Fibroblast of lung (primary cell): ENCODE measurements around the gene SORBS1. TPM values are rescaled to one million over a fixed set of nuclear protein-coding genes. Genes with fewer than 3 reads are reported as not detected.

ENCODE experiments used
- DNase-seq, 2 donors: peaks; one replicate each; pipeline versions ENCODE4 v3.0.0 to v3.0.0-alpha.2; 2010; ENCODE audit warnings: low read depth in 2 of 2
- H2AFZ ChIP-seq: 2 replicates; pipeline ENCODE4 v1.5.1; 2012; ENCODE audit warnings: low read length, control low read depth, inconsistent platforms
- H3K27ac ChIP-seq: 2 replicates; pipeline ENCODE4 v1.5.1; 2011; ENCODE audit warnings: low read length, control low read depth; ENCODE audit not compliant: insufficient read depth
- H3K27me3 ChIP-seq: 2 replicates; pipeline ENCODE4 v1.5.1; 2011; ENCODE audit warnings: mild to moderate bottlenecking, low read length; ENCODE audit not compliant: control insufficient read depth, insufficient read depth
- H3K36me3 ChIP-seq: 2 replicates; pipeline ENCODE4 v1.5.1; 2011; ENCODE audit warnings: low read length; ENCODE audit not compliant: control insufficient read depth, insufficient read depth
- H3K4me1 ChIP-seq: 2 replicates; pipeline ENCODE4 v1.5.1; 2011; ENCODE audit warnings: low read length; ENCODE audit not compliant: control insufficient read depth, insufficient read depth; ENCODE audit errors: extremely low read depth
- H3K4me2 ChIP-seq: 2 replicates; pipeline ENCODE4 v1.5.1; 2011; ENCODE audit warnings: low read length, control low read depth; ENCODE audit not compliant: insufficient read depth; ENCODE audit errors: extremely low read depth
- H3K4me3 ChIP-seq, 4 experiments: fragments of 200-600 bp in 1 of 4; sonication (generic) in 1 of 4; replicated peaks in 1 of 4; 2 replicates each; pipeline ENCODE4 v1.5.1; 2011 to 2016; ENCODE audit warnings: low read length in 4 of 4, low read depth in 3 of 4, mild to moderate bottlenecking in 3 of 4, control low read depth in 2 of 4, inconsistent platforms in 1 of 4, mixed read lengths in 1 of 4; ENCODE audit not compliant: insufficient read depth in 1 of 4; ENCODE audit errors: control extremely low read depth in 1 of 4
- H3K79me2 ChIP-seq: 2 replicates; pipeline ENCODE4 v1.5.1; 2012; ENCODE audit warnings: mild to moderate bottlenecking, low read length, inconsistent platforms; ENCODE audit not compliant: control insufficient read depth, insufficient read depth
- H3K9ac ChIP-seq: 2 replicates; pipeline ENCODE4 v1.5.1; 2011; ENCODE audit warnings: mild to moderate bottlenecking, low read length, control low read depth; ENCODE audit not compliant: insufficient read depth
- H3K9me3 ChIP-seq: 2 replicates; pipeline ENCODE4 v1.5.1; 2012; ENCODE audit warnings: low read depth, low read length; ENCODE audit not compliant: control insufficient read depth, insufficient read depth
- H4K20me1 ChIP-seq: 2 replicates; pipeline ENCODE4 v1.5.1; 2011; ENCODE audit warnings: low read length; ENCODE audit not compliant: control insufficient read depth, insufficient read depth; ENCODE audit errors: extremely low read depth
- EZH2 ChIP-seq: IDR thresholded peaks from 2 replicates; pipeline ENCODE4 v1.5.1; 2012; ENCODE audit warnings: low read length, control low read depth, mild to moderate bottlenecking; ENCODE audit errors: missing control alignments
- polyA plus RNA-seq, 2 donors: library from polyadenylated mRNA; depleted of rRNA in 1 of 2; stranded (reverse) in 1 of 2; unstranded in 1 of 2; fragments of >200 nt; gene quantifications; 2 replicates each; pipeline ENCODE4 v1.2.1, GENCODE V29; 2011 to 2012; ENCODE audit warnings: missing spikeins in 1 of 2
- total RNA-seq: library from RNA; depleted of rRNA; stranded (reverse); fragments of >200 nt; gene quantifications from 2 replicates; pipeline ENCODE4 v1.2.1, GENCODE V29; 2014
- TF ChIP-seq, protein P1 (sequence below), 2 donors: IDR thresholded peaks in 1 of 2; conservative IDR thresholded peaks in 1 of 2; 1 replicate in 1 of 2; 2 replicates in 1 of 2; pipeline ENCODE4 v1.5.1; 2011 to 2012; ENCODE audit warnings: low read length in 2 of 2, control low read depth in 1 of 2, inconsistent platforms in 1 of 2, low read depth in 1 of 2, mild to moderate bottlenecking in 1 of 2

Gene SORBS1
- total and polyA plus RNA-seq, 2 donors (not counting 1 experiment from before 2014, with no cell fraction given), result 0.33 to 0.50 TPM

DNA sequence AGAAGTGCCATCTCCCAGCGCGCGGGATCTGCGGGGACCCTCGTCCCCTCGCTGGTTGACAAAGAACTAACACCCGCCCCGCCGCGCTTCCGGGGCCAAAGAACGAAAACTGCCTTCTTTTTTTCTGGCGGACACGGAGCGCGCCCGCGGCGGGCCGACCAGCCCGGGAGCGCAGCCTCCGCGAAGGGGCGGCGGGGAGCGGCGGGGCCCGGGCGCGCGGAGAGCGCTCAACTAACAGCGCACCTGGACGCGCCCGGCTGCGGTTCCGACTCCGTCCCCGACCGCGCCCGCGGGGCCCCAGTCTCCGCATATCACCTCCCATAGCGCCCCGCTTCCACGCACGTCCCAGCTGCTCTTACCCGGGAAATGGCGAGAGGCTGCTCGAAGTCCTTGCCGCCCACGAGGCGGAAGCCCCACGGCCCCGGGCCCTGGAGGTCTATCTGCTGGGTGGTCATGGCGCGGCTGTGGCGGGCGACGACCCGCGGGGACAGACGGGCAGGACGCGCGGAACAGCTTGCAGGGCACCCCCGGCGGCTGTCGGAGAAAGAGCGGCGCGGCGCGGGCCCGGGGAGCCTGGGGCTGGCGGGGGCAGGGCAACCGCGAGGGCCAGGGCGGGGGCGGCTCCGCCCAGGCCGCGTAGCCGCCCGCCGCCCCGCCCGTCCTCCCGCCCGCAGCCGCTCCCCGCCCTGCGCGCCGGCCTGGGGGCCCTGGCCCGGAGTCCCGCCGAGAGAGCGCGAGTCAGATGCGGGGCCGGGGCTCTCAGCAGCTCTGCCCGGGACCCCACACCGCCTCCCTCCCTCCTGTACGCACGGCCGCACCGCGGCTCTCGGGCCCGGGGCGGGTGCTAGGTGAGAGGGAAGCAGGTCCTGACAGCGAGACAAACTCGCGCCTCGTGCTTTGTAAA, 270.5 kb downstream of the SORBS1 start, which contains the start of gene PDLIM1:
Gene PDLIM1, minus strand, starts transcription at position 543 of the 904 bp plus-strand sequence. Its CDS starts 88 bp downstream, at position 455.
- TF ChIP-seq, protein P1, sequence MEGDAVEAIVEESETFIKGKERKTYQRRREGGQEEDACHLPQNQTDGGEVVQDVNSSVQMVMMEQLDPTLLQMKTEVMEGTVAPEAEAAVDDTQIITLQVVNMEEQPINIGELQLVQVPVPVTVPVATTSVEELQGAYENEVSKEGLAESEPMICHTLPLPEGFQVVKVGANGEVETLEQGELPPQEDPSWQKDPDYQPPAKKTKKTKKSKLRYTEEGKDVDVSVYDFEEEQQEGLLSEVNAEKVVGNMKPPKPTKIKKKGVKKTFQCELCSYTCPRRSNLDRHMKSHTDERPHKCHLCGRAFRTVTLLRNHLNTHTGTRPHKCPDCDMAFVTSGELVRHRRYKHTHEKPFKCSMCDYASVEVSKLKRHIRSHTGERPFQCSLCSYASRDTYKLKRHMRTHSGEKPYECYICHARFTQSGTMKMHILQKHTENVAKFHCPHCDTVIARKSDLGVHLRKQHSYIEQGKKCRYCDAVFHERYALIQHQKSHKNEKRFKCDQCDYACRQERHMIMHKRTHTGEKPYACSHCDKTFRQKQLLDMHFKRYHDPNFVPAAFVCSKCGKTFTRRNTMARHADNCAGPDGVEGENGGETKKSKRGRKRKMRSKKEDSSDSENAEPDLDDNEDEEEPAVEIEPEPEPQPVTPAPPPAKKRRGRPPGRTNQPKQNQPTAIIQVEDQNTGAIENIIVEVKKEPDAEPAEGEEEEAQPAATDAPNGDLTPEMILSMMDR (conservative IDR thresholded peaks at IDR 0.05 in 1 of 2, IDR thresholded peaks at IDR 0.05 in 1 of 2; ENCODE audit: low read depth in 1 of 2, low read length in 2 of 2), result peak in 1 of 2 donors; percentile 14
- TF ChIP-seq EZH2, result no peak
- Histone ChIP-seq H2AFZ (peak within 1 kb of the TSS; percentile 34), H3K4me1 (peaks cover 16% of the 10 kb centered on the region), H3K27me3 (no peaks in the 10 kb centered on the region), H3K79me2 (peaks cover 44% of the 10 kb centered on the region), H3K4me2 (peak within 1 kb of the TSS; percentile 82), H3K36me3 (no peaks in the 10 kb centered on the region), H3K9ac (peak within 1 kb of the TSS; percentile 95), H3K4me3 (peak within 1 kb of the TSS; percentile 60 to 94 (median 78)), H3K27ac (peak within 1 kb of the TSS; percentile 71), H4K20me1 (no peaks in the 10 kb centered on the region), H3K9me3 (no peaks in the 10 kb centered on the region)
- peak; percentile 33 to 56 for DNase-seq

DNA sequence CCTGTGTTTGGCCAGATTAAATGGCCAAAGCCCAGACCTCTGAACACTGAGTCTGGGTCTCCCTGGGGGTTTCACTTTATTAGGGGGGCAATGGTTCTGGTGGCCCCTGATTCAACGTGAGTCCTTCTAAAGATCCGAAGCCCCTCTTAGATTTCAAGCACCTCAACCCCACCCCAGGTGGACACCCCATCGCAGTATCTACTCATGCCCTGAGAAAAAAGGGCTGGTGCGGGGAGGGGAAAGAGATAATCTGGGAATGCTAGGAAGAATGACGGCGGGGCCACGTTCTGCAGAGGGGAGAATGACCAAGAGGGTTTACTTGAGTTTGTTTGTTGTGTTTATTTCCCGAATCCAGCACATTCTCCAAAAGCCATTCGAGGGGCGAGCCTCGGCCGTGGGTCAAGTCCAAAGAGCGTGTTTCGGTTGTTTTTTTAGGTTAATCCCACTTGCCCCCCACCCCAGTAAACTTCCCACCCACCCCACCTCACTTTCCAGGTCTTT, 271.2 kb downstream of the SORBS1 start:
- peak overlapping the region; percentile 71 for H3K27ac ChIP-seq
- no peaks in the 10 kb centered on the region for H3K36me3 ChIP-seq
- H3K4me3 ChIP-seq, result peak overlapping the region; percentile 60 to 94 (median 78)
- H3K4me2 ChIP-seq, result peak overlapping the region; percentile 82
- H3K9me3 ChIP-seq, result no peaks in the 10 kb centered on the region
- no peaks in the 10 kb centered on the region for H3K27me3 ChIP-seq
- peak overlapping the region; percentile 95 for H3K9ac ChIP-seq
- H3K4me1 ChIP-seq, result peaks cover 14% of the 10 kb centered on the region
- no peak for DNase-seq
- no peaks in the 10 kb centered on the region for H4K20me1 ChIP-seq
- H2AFZ ChIP-seq, result no peak overlapping the region
- peaks cover 51% of the 10 kb centered on the region for H3K79me2 ChIP-seq
- TF ChIP-seq, protein P1 (conservative IDR thresholded peaks at IDR 0.05 in 1 of 2, IDR thresholded peaks at IDR 0.05 in 1 of 2; ENCODE audit: low read depth in 1 of 2, low read length in 2 of 2), result no peak
- TF ChIP-seq EZH2, result no peak
